Left hindlimb (tissue), 1 donor: Measurements from ENCODE around the gene NR6A1.

ENCODE experiments used
- DNase-seq: peaks from one replicate; pipeline ENCODE4 v3.0.0-alpha.2; 2018

The NR6A1 gene

DNA sequence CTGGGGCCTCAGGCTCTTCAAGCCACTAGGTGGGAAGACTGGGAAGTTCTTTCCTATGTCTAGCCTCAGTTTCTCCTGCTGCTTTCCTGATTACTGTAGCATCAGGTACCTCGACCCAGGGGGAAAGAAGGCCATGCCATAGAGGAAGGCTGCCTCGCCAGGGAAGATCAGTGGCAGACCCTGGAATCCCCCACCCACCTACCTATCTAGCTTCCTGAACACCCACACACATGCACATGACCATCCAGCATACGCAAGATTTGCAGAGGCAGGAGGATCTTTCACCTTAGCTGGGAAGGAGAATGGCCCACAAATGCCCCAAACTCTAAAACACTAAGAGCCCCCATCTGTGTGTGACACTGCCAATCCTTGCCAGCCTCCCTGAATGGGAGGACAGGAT lies 271.9 kb downstream of the NR6A1 start:
- DNase-seq: no peak

DNA sequence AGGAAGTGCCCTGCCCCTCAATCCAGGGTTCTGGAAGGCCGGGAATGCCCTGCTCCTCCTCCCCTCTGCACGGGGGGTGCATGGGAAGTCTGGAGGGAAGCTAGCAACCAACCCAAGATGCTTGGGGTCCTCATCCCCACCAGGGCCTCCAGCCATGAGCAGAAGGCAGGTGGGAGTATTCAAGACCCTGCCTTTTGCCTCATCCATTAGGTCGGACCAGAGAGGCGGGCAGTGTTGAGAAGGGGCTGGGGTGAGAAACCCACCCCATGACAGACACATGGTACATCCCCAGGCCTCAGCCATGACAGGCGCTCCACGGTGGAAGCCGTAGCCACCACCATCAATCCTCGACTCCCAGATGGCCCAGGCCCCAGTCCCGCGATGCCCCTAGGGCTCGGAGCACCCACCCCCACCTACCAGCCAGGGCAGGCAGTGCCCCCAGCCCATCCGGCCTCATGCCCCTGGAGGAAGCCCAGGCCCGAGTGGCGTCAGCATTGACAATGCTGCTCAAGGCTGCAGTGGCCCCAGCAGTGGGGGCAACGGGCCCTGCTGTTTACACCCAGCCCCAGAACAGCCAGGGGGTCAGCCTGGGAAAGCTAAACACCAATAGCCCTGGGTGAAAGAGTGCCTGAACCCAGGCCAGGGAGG lies 272.5 kb downstream of the NR6A1 start:
- no peak for DNase-seq

DNA sequence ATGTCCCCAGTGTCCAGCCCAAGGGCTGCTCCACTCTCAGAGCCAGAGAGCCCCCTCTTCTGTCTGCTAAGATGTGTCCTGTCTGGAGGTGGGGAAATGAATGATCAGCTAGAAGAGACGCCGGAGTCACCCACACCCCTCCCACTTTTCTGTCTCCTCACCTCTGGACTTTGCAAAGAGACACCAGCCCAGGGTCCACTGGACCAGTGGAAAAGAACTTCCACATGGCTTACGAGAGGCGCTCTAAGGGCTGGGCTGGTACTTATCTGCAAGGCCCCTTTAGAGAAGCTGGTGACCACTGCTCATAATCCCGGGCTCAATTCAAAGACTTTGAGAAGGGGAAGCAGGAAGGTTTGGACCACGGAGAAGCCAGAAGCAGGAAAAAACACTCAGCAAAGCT lies 273.1 kb downstream of the NR6A1 start:
- no peak for DNase-seq

DNA sequence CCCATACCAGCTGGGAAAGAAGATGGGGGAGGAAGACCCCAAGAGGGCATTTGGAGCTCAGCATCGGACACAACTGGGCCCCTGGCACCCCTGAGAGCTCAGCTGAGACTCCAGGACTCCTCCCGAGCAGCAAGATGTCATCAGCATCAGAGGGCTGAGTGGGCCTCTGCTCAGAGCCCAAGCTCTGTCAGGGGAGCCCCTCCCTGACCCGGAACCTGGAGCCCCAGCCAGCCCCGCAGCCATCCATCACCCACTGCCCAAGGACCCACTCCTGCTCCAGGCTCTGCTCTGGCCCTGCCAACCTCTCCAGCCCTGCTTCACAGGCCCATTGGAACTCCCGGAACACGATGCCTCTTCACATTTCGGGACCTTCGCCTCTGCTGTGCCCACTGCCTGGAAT lies 273.7 kb downstream of the NR6A1 start:
- no peak for DNase-seq

DNA sequence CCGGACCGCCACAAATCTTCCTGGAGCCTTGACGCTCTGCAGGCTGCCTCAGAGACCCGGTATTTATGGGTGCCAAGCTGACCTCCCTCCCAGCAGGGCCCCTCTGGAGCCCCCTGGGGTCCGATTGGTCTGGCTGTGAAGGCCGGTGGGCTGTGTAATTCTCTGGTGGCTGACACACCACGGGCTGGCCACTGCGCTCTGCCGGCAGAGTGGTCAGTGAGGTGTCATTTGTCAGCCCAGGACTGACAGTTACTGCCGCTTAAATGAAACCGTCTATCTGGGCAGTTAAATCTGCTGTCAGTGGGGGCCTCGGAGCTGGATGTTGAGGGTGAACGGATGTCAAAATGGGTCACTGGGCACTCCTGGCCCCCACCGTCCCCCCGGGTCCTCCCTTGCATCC lies 274.6 kb downstream of the NR6A1 start:
- no peak for DNase-seq

DNA sequence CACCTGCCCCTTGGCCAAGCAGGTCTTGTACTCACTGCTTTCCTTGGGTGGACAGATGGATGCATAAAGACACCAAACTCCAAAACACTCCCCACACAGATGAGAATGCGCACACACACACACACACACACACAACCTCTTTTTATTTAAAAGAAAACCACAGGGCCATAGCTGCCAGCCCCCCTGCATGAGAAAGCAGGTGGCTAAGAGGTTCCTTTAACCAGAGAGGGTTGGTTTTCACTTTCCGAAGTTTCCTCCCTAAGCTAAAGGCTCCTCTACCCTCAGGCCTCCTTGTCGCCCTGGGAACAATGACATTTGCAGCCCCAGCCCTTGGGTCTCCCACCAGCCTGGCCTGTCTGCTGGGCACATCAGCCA lies 275.0 kb downstream of the NR6A1 start:
- DNase-seq: no peak

DNA sequence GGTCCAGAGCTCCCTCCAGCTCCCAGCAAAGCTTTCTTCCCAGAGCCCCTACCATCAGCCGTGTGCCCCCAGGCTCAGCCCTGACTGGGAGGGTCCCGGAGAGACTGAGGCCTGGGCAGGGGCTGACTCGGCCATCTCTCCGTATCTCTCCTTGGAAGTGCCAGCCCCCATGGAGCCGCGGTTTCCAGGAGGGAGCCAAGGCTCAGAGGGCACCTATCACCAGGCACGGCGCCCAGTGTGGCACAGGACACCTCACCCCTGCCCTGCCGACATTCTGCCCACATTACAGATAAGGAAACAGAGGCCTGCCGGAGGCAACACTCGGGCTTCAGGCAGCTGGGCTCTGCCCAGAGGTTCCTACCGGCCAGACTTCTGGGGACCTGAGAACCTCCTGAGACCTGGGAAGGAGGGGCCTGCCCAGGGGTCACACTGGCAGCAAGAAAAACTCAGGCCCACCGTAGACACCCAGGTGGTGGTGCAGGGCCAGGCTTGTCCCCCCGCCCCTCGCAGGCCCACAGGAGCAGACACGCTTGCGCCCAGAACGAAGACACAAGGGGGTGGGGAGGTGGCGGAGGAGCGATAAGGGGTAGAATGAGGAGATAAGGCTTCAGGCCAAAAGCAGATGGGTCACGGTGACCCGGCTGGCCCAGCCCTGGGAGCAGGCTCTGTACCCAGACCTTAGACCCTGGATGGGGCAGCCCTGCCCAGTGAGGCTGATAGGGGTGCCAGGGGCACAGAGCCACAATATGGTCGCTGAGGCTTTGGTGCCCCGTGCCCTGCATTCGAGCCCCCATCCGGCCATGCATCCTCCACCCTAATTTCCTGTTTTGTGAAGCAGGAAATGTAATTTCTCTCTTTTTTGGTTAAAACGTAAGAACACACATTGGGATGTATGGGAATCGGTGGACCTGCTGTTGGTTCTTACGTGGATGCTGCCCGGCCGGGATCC lies 275.7 kb downstream of the NR6A1 start:
- DNase-seq: no peak

DNA sequence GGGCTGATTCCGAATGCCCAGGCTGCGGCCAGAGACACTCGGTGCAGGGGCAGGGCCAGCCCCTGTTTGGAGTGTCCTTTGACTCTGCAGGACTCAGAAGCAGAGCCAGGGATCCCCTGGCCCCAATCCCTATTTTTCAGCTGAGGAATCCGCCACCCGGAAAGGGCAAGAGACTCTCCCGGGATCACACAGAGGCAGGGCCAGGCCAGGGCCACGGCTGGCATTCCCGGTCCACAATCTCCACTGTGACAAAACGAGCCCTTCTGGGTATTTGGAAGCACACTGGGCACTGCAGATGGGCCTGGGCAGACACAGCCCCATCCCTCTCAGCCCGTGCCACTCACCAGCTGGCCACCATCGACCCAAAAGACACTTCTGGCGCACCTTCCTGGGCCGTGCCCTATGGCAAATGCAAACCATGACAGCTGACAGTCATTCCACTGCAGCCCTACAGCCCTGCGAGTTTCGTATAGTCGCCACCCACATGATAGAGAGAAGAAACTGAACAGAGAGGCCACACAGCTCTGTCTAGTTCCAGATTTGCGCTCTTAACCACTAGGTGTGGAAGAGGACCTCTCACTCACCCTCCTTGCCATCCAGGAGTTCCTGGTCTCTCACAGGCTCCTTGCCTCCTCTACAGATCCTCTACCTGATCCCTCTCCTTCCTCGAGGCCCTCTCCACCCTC lies 277.2 kb downstream of the NR6A1 start:
- no peak for DNase-seq

DNA sequence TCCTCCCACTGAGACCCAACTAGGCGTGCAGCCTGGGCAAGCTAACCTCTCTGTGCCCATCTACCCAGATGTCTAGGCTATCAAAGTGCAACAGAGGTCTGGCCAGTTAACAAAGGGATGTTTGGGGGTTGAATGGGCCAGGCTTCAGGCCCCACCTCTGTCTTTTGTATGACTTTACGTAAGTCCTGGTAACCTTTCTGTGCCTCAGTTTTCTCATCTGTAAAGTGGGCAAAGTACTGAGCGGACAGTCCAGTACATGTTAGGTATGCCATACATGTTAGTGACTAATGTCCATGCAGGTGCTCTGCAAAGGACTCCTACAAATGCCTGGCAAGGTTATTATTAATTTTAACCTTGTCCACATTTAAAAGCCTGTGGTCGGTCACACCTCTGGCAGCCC lies 277.9 kb downstream of the NR6A1 start:
- DNase-seq: no peak

DNA sequence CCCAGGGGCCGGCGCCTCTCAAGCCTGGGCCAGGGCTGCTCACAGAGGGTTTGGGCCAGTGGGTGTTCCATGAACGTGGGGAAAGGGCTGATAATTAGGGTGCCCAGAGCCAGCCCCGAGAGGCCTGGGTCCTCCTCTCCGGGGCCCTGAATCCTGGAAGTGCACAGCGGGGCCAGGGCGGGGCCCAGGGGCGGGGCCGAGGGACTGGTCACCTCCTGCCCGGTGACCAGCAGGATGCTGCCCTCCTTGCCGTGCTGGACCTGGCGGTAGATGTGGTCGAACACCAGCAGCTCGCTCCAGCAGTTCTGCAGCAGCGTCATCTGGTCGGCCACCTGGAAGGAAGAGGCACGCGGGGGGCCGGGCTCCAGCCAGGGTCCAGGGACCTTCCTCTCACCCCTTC lies 278.3 kb downstream of the NR6A1 start:
- DNase-seq: no peak

DNA sequence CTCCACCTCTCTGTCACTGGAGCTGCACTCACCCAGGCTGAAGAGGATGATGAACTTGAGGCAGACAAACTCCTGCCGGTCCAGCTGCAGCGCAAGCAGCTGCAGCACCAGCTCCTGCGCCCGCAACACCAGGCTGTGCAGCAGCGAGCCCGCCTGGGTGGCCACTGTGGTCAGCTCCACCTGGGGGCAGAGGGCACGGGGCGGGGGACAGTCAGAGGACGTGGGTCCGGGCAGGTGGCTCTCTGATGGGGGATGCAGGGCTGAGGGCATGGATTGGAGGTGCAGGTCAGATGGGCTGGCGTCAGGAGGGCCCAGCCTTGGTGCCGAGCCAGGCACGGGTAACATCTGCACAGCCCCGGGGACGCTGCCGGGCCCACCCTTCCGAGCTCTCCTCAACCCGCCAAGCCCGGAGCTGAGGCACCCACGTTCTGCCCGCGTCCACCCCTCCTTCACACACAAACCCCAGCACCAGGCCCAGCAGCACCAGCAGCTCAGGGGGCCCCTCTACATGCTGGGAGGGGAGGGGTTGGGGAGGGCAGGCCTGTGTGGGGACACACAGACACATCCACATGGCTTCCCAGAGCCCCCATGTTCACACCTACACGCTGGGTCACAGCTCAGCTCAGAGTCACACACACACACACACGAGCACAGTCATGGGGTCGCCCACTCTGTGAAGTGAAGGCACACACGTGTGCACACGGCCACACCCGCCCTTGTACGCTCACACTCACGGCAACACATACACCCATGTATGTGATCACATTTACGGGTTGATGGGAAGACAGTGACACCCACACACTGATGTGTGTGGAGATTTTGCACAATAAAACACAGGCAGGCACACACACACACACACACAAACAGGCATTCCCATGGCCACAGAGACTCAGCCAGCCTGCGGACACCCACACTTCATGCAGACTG lies 279.8 kb downstream of the NR6A1 start:
- no peak for DNase-seq

DNA sequence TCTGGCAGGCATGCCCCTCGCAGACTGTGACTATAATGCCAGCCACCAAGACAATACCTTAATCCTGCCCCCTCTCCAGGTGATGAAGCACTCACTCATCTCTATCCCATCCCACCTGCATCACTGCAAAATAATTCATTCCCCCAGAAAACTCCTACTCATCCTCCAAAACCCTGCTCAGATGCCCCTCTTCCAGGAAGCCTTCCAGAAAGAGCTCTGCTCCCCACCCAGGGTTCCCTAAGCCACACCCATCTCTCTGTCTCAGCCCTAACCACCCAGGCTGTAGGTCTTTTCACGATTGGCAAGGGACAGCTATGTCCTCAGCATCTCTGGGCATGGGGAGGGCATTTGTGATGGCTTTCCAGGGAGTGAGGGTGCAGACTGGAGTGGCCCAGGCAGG lies 281.1 kb downstream of the NR6A1 start:
- DNase-seq: no peak

DNA sequence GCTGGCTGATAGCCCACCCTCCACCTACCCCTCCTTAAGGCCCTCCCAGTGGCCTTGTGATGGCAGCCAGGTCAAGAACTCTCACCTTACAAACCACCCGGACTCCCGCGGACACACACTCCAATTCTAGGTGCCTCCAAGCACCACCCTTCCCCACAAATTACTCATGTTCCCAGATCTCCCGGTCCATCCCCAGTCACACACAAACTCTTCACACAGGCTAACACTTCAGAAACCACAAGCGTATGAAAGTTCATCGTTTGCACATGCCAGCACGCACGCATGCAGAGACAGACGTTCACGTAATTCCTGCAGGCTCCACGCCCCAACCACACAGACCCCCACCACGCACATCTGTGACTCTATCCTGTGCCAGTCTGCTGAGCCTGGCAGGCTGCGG lies 281.9 kb downstream of the NR6A1 start:
- no peak for DNase-seq

DNA sequence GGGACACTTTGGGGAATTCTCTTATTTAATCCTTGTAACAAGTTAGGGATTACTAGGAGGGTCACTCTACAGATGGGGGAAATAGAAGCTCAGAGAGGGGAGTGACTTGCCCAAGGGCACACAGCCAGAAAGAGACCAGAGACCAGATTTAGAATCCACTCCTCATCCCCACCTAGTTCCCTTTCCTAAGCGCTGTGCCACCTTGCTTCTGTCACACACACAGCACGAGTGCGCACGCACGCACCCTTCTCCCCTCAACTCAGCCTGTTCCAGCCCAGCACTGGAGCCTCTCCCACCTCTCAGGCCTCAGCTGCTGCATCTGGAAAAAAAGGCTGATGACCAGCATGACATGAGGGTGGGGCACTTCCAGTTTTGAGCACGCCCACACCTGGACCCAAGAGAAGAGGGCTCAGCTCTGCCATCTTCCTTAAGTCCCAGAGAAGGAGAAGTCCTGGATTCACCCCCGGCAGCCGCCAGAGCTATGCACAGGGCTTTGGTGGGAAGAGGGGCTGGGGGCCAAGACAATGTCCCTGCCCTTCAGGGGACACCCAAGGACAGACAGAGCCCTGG lies 282.4 kb downstream of the NR6A1 start:
- no peak for DNase-seq

DNA sequence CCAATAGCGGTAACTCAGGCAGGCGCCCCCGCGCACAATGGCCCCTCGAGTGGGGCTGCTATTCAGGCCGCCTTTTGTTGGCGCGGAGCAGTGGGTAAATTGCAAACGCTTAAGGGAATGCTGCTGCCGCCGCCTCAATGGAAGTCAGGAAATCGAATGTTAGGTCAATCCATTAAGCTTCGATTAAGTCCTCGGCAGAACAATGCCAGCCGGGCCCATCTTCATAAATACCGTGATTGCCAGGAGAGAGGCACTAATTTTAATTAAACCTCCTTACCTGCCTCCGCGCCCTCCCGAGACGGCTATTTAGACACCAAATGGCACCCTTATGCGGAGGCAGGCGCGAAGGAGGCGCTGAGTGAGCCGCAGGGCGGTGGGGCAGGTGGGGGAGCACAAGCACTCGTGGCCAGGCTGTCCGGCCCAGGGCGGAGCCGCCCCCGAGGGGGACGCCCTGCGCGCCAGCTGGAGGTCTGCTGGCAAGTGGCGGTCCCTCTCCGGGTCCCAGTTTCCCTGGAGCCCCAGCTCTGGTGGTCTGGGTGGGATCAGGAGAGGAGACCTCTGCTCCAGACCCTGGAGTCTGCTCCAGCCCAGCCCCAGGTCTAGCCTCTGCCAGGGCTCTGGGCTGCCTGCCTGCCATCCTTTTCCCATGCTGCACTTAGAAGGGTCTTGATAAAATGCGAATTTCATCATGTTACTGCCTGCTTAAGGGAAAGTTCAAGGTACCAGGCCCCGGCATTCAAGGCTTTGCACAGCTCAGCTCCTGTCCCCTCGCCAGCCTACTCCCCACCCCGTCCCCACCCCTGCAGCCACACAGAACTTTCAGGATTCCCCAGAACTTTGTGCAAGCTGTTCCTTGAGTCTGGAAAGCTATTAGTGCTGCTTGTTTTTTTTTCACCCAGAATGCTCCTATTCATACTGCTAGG lies 283.6 kb downstream of the NR6A1 start:
- no peak for DNase-seq

DNA sequence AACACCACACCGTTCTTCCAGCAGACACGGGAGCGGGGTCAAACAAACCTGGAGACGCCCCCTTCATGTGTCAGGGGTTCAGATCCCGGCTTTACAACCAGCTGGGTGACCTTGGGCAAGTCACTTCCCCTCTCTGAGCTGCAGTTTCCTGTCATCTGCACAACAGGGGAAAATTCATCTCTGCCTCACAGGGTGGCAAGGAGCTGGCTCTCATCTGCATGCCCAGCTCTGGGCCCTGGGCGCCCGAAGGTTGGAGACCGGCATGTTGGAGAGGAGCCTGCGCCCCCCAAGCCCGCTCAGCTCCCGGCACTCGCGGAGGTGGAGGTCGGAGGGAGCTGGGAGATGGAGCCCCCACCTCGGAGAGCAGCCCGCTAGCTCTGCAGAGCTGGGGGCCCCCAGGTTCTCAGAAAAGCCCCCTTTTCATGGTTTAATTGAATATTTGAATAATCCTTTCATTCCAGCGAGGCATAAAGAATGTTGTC lies 284.3 kb downstream of the NR6A1 start:
- no peak for DNase-seq

DNA sequence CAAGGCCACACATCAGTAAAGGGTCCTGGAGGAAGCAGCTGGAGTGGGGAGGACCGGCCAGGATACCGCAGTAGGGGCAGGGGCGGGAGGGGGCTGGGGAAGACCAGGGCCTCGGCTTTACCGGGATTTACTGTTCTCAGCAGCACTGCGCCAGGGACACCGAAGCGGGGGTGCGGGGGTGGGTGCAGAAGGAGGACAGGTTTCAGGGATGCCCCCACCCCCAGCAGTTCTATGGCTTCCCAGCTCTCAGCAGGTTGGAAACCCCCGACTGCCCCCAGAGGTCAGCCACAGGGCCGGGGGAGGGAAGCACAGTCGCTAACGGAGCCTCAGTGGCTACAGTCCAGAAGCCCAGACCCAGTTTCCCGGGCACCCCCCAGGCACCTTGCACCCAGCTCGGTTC lies 285.2 kb downstream of the NR6A1 start:
- DNase-seq: peak; percentile 21

DNA sequence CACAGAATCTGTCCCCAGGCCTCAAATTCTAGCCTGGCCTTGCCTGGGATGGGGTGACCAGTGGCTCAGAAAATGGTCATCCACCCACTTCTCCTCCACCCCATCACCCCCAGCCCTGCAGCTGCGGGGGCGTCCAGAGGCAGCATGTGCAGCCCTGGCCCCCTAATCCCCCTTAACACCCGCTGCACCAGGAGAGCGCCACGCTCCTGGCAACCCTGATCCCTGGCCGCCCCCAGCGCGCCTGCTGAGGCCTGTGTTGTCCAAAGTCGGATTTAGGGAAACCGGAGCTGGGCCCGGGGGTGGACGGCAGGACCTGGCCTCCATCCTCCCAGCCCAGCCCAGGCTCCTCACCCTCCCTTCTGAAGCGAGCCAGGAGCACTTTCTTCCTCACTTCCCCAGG lies 285.9 kb downstream of the NR6A1 start:
- DNase-seq: peak; percentile 21

DNA sequence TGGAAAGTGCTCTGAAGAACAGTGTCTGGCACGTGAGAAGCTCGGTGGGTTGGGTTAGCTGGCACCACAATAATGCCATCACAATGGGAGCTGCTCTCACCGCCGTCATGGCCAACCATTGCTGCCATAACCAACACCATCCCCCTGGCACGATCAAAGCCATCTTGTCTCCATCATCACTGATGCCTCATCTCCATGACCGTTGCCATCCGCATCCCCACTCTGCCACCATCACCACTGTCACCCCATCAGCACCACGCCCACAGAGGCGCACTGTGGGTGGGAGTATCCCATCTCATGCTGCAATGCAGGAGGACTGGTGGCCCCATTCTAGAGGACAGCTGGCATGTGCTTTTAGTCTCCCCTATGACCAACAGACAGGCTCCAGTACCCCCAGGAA lies 287.6 kb downstream of the NR6A1 start:
- DNase-seq: peak; percentile 16

DNA sequence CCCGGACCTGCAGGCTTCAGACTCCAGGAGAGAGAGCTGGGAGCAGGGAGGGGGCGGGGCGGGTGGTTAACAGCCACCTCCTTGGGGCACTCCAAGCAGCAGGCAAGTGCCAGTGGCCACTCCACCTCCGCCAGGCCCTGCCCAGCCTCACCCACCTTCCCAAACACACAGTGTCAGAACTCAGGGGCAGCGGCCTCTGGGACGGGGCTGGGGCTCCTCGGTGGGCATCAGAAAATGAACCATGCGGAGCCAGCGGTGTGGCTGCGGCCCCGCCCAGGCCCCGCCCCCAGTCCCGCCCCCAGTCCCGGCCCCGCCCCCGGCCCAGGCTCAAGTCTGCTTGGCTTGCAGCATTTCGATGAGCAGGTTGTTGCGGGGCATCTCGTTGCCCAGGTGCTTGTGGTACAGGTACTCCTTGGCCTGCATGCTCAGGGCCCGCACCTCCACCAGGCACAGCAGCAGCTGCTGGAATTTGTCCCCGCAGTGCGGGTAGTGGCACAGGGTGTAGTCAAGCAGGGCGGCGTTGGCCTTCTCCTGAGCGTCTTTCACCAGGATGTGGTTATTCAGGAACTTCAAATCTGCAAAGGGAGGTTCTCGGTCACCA lies 288.6 kb downstream of the NR6A1 start:
- peak; percentile 16 for DNase-seq

DNA sequence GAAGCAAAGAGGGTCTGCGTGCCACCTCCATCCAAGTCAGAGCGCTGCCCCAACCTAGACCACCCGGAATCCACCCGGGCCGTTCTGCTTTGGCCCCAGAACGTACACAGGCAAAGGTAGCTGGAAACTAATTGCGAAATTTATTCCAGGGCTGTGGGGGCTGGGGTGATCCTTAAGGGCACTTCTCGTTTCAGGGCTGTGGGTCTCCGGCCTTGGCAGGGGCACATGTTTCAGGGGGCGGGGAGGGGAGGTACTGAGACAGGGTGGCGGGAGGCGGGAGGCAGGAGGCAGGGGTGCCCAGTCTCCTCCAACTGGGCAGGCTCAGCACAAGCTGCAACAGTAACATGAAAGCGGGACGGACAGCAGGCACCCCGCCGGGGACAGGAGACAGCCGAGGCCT lies 290.0 kb downstream of the NR6A1 start:
- DNase-seq: peak; percentile 13
